KOPT-K1 (cell line): ENCODE data around the gene DCAF7.

Source experiments
- H3K27ac ChIP-seq: fragments of 200-600 bp; sonication (generic); 2 replicates; pipeline ENCODE4 v1.5.1; 2016; ENCODE audit warnings: antibody characterized with exemption, mild to moderate bottlenecking, low read depth, low read length; ENCODE audit not compliant: poor library complexity, severe bottlenecking
- H3K36me3 ChIP-seq: fragments of 200-600 bp; sonication (generic); 2 replicates; pipeline ENCODE4 v1.5.1; 2017; ENCODE audit warnings: antibody characterized with exemption, mild to moderate bottlenecking, low read length, moderate library complexity; ENCODE audit not compliant: insufficient read depth
- H3K9me3 ChIP-seq: fragments of 200-600 bp; sonication (generic); 2 replicates; pipeline ENCODE4 v1.5.1; 2017; ENCODE audit warnings: antibody characterized with exemption, low read length, mild to moderate bottlenecking; ENCODE audit not compliant: insufficient read depth, poor library complexity, severe bottlenecking

Gene DCAF7

GRCh38 chr17:63635787-63636186 lies 85.5 kb downstream of the DCAF7 start:
- Histone ChIP-seq H3K36me3 (peaks cover 38% of the 10 kb centered on the region), H3K27ac (no peak overlapping the region), H3K9me3 (no peaks in the 10 kb centered on the region)

GRCh38 chr17:63639125-63639524 lies 88.8 kb downstream of the DCAF7 start:
- Histone ChIP-seq H3K9me3 (no peaks in the 10 kb centered on the region), H3K36me3 (peaks cover 38% of the 10 kb centered on the region), H3K27ac (no peak overlapping the region)

GRCh38 chr17:63640038-63640437 lies 89.8 kb downstream of the DCAF7 start:
- no peak overlapping the region for H3K27ac ChIP-seq
- no peaks in the 10 kb centered on the region for H3K9me3 ChIP-seq
- peaks cover 34% of the 10 kb centered on the region for H3K36me3 ChIP-seq

GRCh38 chr17:63641692-63642448 lies 91.6 kb downstream of the DCAF7 start:
- H3K27ac ChIP-seq, result no peak overlapping the region
- H3K36me3 ChIP-seq, result peaks cover 29% of the 10 kb centered on the region
- H3K9me3 ChIP-seq, result no peaks in the 10 kb centered on the region
